Activated CD8-positive, alpha-beta T cell treated with anti-CD3 and anti-CD28 coated beads for 36 hours (primary cell): ENCODE results near the gene KIF26B. TPM values are rescaled to one million over a fixed set of nuclear protein-coding genes. Genes with fewer than 3 reads are reported as not detected.

Experiments
- ATAC-seq: fragments of 200-7000 bp; cut with Tn5 transposase; one replicate; pipeline ENCODE4 v1.10.0; 2021; ENCODE audit warnings: mild to moderate bottlenecking, moderate library complexity
- CTCF ChIA-PET: fragments of 350-600 bp; sonication (Branson Sonifier 250); formaldehyde crosslinking; loops from one replicate; lab custom pipeline; 2021; ENCODE audit warnings: antibody characterized with exemption; lab: Charles Lee
- POLR2A ChIA-PET: fragments of 350-600 bp; sonication (Branson Sonifier 250); formaldehyde crosslinking; loops from one replicate; lab custom pipeline; 2021; ENCODE audit warnings: antibody characterized with exemption; lab: Charles Lee
- DNase-seq: peaks from one replicate; pipeline ENCODE4 v3.0.0-alpha.2; 2020
- H3K27ac Mint-ChIP-seq: one replicate; pipeline ENCODE4 v1.8.0; 2021; ENCODE audit warnings: mild to moderate bottlenecking, mixed read lengths
- H3K27me3 Mint-ChIP-seq: one replicate; pipeline ENCODE4 v1.8.0; 2021; ENCODE audit warnings: mixed read lengths
- H3K36me3 Mint-ChIP-seq: one replicate; pipeline ENCODE4 v1.8.0; 2021; ENCODE audit warnings: low read depth, mixed read lengths
- H3K4me1 Mint-ChIP-seq: one replicate; pipeline ENCODE4 v1.8.0; 2021; ENCODE audit warnings: low read depth, mixed read lengths
- H3K4me3 Mint-ChIP-seq: one replicate; pipeline ENCODE4 v1.8.0; 2021; ENCODE audit warnings: mild to moderate bottlenecking, moderate library complexity, mixed read lengths
- H3K9me3 Mint-ChIP-seq: one replicate; pipeline ENCODE4 v1.8.0; 2021; ENCODE audit warnings: mixed read lengths
- intact Hi-C: fragments of 100-400 bp; cut with micrococcal nuclease; formaldehyde crosslinking; loops from one replicate; pipeline ENCODE4 v1.10.0; 2022
- total RNA-seq, 2 experiments: library from RNA; stranded (reverse); gene quantifications; one replicate each; pipeline ENCODE4 v1.2.3, GENCODE V29; 2021
- TF ChIP-seq, protein P1 (sequence below): fragments of 200-600 bp; IDR thresholded peaks from one replicate; pipeline ENCODE4 v1.8.0; 2022; ENCODE audit warnings: antibody characterized with exemption, mild to moderate bottlenecking

The KIF26B gene
- total RNA-seq, 2 experiments from 2014 or later = 0.16 TPM

GRCh38 chr1:245541369-245541768, 386.6 kb downstream of the KIF26B start:
- H3K27me3 Mint-ChIP-seq = peaks cover 4% of the 10 kb centered on the region
- ATAC-seq (no peak), DNase-seq (no peak)
- no peaks in the 10 kb centered on the region for H3K36me3 Mint-ChIP-seq
- TF ChIP-seq, protein P1, sequence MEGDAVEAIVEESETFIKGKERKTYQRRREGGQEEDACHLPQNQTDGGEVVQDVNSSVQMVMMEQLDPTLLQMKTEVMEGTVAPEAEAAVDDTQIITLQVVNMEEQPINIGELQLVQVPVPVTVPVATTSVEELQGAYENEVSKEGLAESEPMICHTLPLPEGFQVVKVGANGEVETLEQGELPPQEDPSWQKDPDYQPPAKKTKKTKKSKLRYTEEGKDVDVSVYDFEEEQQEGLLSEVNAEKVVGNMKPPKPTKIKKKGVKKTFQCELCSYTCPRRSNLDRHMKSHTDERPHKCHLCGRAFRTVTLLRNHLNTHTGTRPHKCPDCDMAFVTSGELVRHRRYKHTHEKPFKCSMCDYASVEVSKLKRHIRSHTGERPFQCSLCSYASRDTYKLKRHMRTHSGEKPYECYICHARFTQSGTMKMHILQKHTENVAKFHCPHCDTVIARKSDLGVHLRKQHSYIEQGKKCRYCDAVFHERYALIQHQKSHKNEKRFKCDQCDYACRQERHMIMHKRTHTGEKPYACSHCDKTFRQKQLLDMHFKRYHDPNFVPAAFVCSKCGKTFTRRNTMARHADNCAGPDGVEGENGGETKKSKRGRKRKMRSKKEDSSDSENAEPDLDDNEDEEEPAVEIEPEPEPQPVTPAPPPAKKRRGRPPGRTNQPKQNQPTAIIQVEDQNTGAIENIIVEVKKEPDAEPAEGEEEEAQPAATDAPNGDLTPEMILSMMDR = no peak
- CTCF ChIA-PET = no interaction called here
- POLR2A ChIA-PET = no interaction called here
- no peak overlapping the region for H3K27ac Mint-ChIP-seq
- H3K4me1 Mint-ChIP-seq = no peaks in the 10 kb centered on the region
- no peak overlapping the region for H3K4me3 Mint-ChIP-seq
- H3K9me3 Mint-ChIP-seq = no peaks in the 10 kb centered on the region
- intact Hi-C loops = no loop called here

DNA sequence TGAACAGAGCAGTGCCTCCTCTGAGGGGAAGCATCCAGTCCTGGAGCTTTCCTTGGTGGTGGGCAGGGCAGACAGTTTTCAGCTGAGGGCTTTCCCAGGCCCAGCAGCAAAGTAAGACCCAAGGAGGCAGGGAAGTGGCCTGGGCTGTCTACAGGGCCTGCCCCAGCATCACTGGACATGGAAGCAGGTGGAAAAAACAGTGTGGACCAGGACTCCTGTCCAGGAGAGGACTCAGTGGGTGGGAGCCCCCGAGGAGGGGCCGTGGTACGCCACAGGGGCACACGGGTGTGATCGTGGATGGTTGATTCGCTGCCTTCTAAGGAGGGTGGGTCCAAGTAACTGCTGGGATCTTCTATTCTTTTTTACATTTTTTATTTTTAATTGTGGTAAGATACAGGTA, 387.6 kb downstream of the KIF26B start:
- intact Hi-C loops = no loop called here
- POLR2A ChIA-PET = no interaction called here
- H3K9me3 Mint-ChIP-seq = no peaks in the 10 kb centered on the region

GRCh38 chr1:245544236-245544635, 389.5 kb downstream of the KIF26B start:
- no peaks in the 10 kb centered on the region for H3K4me1 Mint-ChIP-seq
- TF ChIP-seq, protein P1 = no peak
- H3K9me3 Mint-ChIP-seq = no peaks in the 10 kb centered on the region
- H3K4me3 Mint-ChIP-seq = no peak overlapping the region
- ChIA-PET CTCF (no interaction called here), POLR2A (no interaction called here)
- intact Hi-C loops = no loop called here
- DNase-seq (no peak), ATAC-seq (no peak)
- H3K36me3 Mint-ChIP-seq = no peaks in the 10 kb centered on the region
- H3K27me3 Mint-ChIP-seq = peaks cover 2% of the 10 kb centered on the region
- no peak overlapping the region for H3K27ac Mint-ChIP-seq

More for the DNA sequence above, 387.6 kb downstream of the KIF26B start:
- no peaks in the 10 kb centered on the region for H3K36me3 Mint-ChIP-seq
- H3K27me3 Mint-ChIP-seq = peaks cover 1% of the 10 kb centered on the region
- CTCF ChIA-PET = no interaction called here
- no peak for DNase-seq
- TF ChIP-seq, protein P1 = no peak
- H3K4me3 Mint-ChIP-seq = no peak overlapping the region
- H3K4me1 Mint-ChIP-seq = no peaks in the 10 kb centered on the region
- no peak overlapping the region for H3K27ac Mint-ChIP-seq
- ATAC-seq = no peak

- intact Hi-C loops = no loop called here
- DNase-seq = no peak
- Mint-ChIP-seq H3K27ac (no peak overlapping the region), H3K4me3 (no peak overlapping the region), H3K4me1 (no peaks in the 10 kb centered on the region), H3K36me3 (no peaks in the 10 kb centered on the region), H3K9me3 (peaks cover 1% of the 10 kb centered on the region), H3K27me3 (peaks cover 2% of the 10 kb centered on the region)
- no peak for ATAC-seq
- ChIA-PET POLR2A (no interaction called here), CTCF (interaction anchor here (0.8 kb wide), 1 partner anchor 9 kb away, joined by 3 read pairs; no protein-coding TSS in a partner anchor)
- TF ChIP-seq, protein P1 = no peak
Observed at GRCh38 chr1:245546875-245547274, 392.1 kb downstream of the KIF26B start.

- Mint-ChIP-seq H3K27me3 (peaks cover 2% of the 10 kb centered on the region), H3K9me3 (peaks cover 2% of the 10 kb centered on the region), H3K4me3 (no peak overlapping the region), H3K4me1 (no peaks in the 10 kb centered on the region), H3K27ac (no peak overlapping the region), H3K36me3 (no peaks in the 10 kb centered on the region)
- TF ChIP-seq, protein P1 = no peak
- no peak for DNase-seq
- POLR2A ChIA-PET = interaction anchor here (0.6 kb wide), 1 partner anchor 61 kb away, joined by 3 read pairs; no protein-coding TSS in a partner anchor
- no peak for ATAC-seq
- CTCF ChIA-PET = no interaction called here
- intact Hi-C loops = no loop called here
Observed at GRCh38 chr1:245549996-245550719, 395.4 kb downstream of the KIF26B start.
